Spinal cord (tissue), 10 donors: ENCODE results near the gene SYNE1. TPM values are rescaled to one million over a fixed set of nuclear protein-coding genes. Genes with fewer than 3 reads are reported as not detected.

Source experiments
- DNase-seq, 6 donors: peaks; one replicate each; pipeline versions ENCODE4 v3.0.0 to v3.0.0-alpha.2; 2013 to 2015; ENCODE audit warnings: low spot score in 6 of 6, low read depth in 4 of 6
- H3K27ac ChIP-seq: one replicate; pipeline ENCODE4 v1.5.1; 2013; ENCODE audit warnings: low read depth, low read length, control low read depth
- H3K27me3 ChIP-seq: one replicate; pipeline ENCODE4 v1.6.1; 2013; ENCODE audit warnings: low read length; ENCODE audit not compliant: control insufficient read depth, insufficient read depth
- H3K36me3 ChIP-seq: one replicate; pipeline ENCODE4 v1.6.1; 2013; ENCODE audit warnings: low read length; ENCODE audit not compliant: control insufficient read depth, insufficient read depth
- H3K4me1 ChIP-seq: one replicate; pipeline ENCODE4 v1.6.1; 2013; ENCODE audit warnings: low read length; ENCODE audit not compliant: control insufficient read depth, insufficient read depth
- H3K4me3 ChIP-seq: one replicate; pipeline ENCODE4 v1.5.1; 2013; ENCODE audit warnings: low read depth, low read length, control low read depth
- H3K9me3 ChIP-seq: one replicate; pipeline ENCODE4 v1.6.1; 2013; ENCODE audit warnings: low read length; ENCODE audit not compliant: control insufficient read depth, insufficient read depth
- WGBS: methylation state at CpG from one replicate; pipeline ENCODE4 v1.1.5; 2013; ENCODE audit warnings: missing lambda C conversion rate; ENCODE audit not compliant: insufficient coverage; 5-methylcytosine and 5-hydroxymethylcytosine counted together
- polyA plus RNA-seq, 2 donors: library from polyadenylated mRNA; unstranded; fragments of 120-200 nt; gene quantifications; one replicate each; pipeline ENCODE4 v1.2.1, GENCODE V29; 2013; ENCODE audit not compliant: insufficient read length in 2 of 2
- total RNA-seq, 2 donors: library from RNA; depleted of rRNA in 1 of 2; stranded (reverse); fragments of 120-200 nt in 1 of 2; fragments of >200 nt in 1 of 2; gene quantifications; one replicate each; pipeline versions ENCODE4 v1.2.3 to v1.2.4, GENCODE V29; 2013 to 2014
- donor health status: healthy.

The SYNE1 gene
- total and polyA plus RNA-seq, 4 donors = 71.5 to 201 (median 105) TPM

DNA sequence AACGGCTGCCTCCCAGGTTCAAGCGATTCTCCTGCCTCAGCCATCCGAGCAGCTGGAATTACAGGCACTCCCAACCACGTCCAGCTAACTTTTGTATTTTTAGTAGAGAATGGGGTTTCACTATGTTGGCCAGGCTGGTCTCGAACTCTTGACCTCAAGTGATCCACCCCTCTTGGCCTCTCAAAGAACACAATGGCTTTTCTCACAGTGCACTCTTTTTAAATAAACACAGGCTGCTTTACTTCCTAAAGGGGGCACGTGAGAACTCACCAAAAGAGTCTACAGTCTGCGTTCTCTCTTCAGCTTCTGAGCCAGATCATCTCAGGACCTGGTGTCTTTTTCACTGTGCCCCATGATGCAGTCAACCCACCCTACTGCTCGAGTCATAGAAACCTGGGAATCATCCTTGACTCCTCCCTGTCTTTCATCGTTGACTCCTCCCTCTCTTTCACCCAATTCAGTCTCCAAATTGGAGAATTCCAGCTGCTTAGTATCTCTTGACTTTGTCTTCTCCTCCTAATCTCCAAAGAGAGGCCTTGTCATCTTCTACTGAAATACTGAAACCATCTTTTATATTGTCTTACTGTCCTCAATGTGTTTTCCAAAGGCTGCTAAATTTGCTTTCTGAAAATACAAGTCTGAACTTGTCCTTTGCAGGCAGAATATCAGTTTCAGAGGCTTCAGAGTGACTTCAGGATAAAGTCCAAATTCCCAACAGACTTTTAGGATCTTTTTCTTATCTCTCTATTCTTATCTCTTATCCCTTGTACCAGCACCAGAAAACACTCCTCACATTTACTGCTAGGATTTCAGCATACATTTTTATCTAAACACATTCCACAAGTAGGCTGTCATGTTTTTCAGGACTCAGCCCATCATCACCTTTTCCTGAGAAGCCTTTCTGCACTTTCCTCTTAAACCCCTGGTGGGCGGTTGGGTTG is 323.4 kb downstream of the SYNE1 start:
- no peak for DNase-seq
- Histone ChIP-seq H3K27me3 (no peaks in the 10 kb centered on the region), H3K4me3 (no peak overlapping the region), H3K36me3 (peaks cover 28% of the 10 kb centered on the region), H3K4me1 (no peaks in the 10 kb centered on the region), H3K9me3 (no peaks in the 10 kb centered on the region), H3K27ac (no peak overlapping the region)
- WGBS = 82% methylated on average over 8 of the region's 10 CpGs

DNA sequence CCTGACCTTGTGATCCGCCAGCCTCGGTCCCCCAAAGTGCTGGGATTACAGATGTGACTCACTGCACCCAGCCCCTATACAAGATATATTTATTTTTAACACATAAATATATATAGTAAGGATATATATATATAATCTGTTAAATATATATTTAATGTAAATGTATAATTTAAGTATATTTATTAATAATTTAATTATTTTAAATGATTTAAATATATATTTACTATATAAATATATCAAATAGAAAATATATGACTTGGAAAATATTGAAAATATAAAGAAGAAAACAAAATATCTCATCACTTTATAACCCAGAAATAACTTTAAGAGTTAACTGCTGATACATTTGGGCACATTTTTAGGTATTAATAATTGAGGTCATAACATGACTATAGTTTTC is 324.7 kb downstream of the SYNE1 start:
- H3K27ac ChIP-seq = no peak overlapping the region
- WGBS = no CpG with 5 or more reads among the region's 2 CpGs
- DNase-seq = no peak
- H3K36me3 ChIP-seq = peaks cover 27% of the 10 kb centered on the region
- no peaks in the 10 kb centered on the region for H3K27me3 ChIP-seq
- H3K4me1 ChIP-seq = no peaks in the 10 kb centered on the region
- H3K4me3 ChIP-seq = no peak overlapping the region
- H3K9me3 ChIP-seq = no peaks in the 10 kb centered on the region

DNA sequence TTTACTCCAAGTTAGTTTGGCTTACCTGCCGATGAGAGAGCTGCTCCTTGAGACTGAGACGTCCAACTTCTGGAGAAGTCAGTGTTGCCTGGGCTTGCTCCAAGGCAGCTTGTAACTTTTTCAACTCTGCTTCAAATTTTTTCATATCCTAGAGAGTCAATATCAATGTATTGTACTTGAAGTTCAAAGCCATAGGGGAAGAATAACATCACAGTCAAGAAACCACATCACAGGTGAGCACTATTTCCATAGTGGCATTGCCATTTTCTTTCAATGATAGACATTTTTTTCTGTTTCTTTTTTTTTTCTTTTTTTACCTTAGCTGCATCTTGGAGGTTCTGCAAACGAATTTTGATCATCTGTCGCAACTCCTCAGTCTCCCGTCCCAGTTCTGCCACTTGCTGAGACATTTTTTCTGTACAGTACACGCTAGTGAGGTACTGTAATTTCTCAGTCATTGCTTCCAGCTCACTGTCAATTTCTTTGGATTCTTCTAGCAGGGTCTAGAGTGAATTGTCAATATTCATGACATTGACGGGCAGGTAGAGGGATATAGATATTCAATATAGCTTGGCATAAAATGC is 326.7 kb downstream of the SYNE1 start:
- Histone ChIP-seq H3K4me1 (no peaks in the 10 kb centered on the region), H3K27ac (no peak overlapping the region), H3K9me3 (no peaks in the 10 kb centered on the region), H3K36me3 (peaks cover 17% of the 10 kb centered on the region), H3K27me3 (no peaks in the 10 kb centered on the region), H3K4me3 (no peak overlapping the region)
- 89% methylated on average over 4 of the region's 7 CpGs for WGBS
- DNase-seq = no peak

DNA sequence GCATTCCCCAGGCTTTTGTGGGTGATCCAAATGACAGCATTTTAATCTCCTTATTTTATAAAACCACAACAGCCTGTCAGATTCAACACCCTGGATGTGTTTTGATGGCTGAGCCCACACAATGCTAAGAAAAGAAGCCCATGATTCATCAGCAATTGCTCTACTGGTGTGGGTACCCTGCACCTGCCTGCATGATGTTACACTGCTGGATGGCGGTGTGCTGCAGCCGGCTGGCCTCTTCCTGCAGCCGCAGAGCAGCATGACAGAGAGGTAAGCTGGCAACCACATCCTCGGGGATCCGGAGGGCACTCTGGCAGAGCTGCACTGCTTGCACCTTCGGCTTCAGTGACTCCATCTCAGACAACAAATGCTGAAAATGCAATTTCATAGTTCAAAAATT is 327.5 kb downstream of the SYNE1 start:
- peak in 1 of 6 donors; percentile 22 for DNase-seq
- Histone ChIP-seq H3K4me3 (no peak overlapping the region), H3K9me3 (no peaks in the 10 kb centered on the region), H3K27me3 (no peaks in the 10 kb centered on the region), H3K27ac (no peak overlapping the region), H3K4me1 (no peaks in the 10 kb centered on the region), H3K36me3 (peaks cover 17% of the 10 kb centered on the region)
- WGBS = 60% methylated on average over 3 of the region's 6 CpGs

DNA sequence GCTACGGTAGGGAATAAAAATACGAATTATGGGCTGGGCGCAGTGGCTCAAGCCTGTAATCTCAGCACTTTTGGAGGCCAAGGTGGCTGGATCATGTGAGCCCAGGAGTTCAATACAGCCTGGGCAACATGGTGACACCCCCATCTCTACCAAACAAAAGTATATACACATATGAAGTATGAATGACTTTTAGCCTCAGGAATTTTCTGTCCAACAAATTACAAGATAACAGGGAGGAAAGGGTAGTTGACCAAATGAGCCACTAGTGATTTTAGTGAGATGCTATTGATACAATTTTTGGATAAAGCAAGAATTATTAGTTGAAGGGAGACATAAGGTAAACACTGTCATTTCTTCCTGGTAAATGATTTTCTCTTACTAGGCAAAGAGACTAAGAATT is 328.2 kb downstream of the SYNE1 start:
- Histone ChIP-seq H3K27me3 (no peaks in the 10 kb centered on the region), H3K4me1 (no peaks in the 10 kb centered on the region), H3K9me3 (no peaks in the 10 kb centered on the region), H3K27ac (no peak overlapping the region), H3K36me3 (peaks cover 15% of the 10 kb centered on the region), H3K4me3 (no peak overlapping the region)
- no peak for DNase-seq
- WGBS = no CpG with 5 or more reads among the region's 3 CpGs

DNA sequence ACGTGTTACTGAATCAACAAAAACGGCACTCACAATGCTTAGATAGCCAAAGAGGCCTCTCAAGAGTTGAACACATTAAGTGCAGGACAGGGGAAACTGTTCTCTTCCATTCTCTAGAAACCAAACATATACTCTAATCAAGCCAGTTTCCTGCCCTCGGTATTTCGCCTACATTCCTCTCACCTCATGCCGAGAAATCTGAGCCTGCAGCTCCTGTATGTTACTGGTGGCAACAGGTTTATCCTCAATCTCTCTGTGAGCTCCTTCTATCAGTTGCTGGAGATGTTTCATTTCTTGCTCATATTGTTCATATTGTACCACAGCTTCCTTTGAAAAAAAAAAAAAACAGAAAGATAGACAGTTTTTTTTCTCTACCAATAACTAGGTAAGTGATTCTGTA is 328.9 kb downstream of the SYNE1 start:
- no peaks in the 10 kb centered on the region for H3K4me1 ChIP-seq
- peaks cover 13% of the 10 kb centered on the region for H3K36me3 ChIP-seq
- WGBS = 85% methylated on average over 2 of the region's 5 CpGs
- no peak overlapping the region for H3K27ac ChIP-seq
- no peak overlapping the region for H3K4me3 ChIP-seq
- DNase-seq = no peak
- no peaks in the 10 kb centered on the region for H3K9me3 ChIP-seq
- no peaks in the 10 kb centered on the region for H3K27me3 ChIP-seq

DNA sequence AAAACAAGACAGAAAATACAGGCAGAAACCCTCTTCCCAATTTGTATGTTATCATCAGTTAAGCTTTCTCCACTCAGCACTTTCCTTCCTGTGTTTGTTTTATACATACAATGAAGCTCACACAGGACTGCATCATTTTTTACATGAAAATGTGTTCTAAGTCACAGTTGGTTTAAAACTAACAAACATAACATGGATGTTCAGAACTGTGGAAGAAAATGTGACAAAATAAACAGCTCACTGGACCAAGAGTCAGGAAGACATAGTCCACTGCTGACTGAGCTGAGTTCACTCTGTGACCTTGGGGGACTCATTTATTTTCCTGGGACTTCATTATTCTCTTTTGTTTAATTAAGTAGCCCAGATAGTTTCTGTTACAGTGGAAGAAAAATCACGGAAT is 331.5 kb downstream of the SYNE1 start:
- Histone ChIP-seq H3K27ac (no peak overlapping the region), H3K4me3 (no peak overlapping the region), H3K27me3 (no peaks in the 10 kb centered on the region), H3K4me1 (no peaks in the 10 kb centered on the region), H3K9me3 (no peaks in the 10 kb centered on the region), H3K36me3 (peaks cover 12% of the 10 kb centered on the region)
- no peak for DNase-seq
- WGBS = no CpG with 5 or more reads among the region's 1 CpG

DNA sequence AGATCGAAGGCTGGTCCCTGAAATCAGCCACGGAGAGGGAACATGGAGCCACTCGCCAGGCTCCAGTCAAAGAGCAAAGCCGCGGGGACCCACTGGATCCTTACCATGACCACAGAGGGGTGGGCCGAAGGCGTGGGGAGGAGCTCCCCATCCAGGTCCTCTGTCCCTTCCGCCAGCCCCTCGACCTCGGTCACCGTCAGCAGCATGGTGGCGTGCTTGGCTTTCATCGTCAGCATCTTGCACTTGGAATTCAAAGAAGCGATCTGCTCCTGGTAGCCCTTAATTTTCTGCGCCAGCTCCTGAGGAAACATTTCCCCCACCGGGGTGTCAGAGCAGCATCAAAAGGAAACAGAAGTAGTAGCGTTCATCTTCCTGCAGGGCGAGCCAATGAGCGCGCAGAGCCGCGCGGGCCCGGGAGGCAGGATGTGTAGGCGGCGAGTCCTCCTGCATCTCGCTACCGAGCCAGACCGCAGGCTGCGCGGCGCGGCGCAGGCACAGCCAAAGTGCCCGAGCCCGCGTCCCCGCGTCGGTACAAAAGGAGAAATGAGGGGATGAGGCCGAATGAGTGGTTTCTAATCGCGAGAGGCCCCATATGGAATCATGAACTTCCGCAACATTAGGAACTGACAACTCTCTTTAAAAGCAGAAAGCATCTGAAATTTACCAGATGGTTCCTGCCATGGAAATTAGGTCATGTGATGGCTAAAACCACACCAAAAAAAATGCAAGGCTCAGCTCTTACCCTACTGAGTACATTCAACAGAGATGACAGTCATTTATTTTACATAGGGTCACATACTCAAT is 335.2 kb downstream of the SYNE1 start:
- H3K36me3 ChIP-seq = peaks cover 3% of the 10 kb centered on the region
- no peaks in the 10 kb centered on the region for H3K27me3 ChIP-seq
- WGBS = under 1% methylated on average over 44 of the region's 44 CpGs
- peak; percentile 80 to 97 (median 86) for DNase-seq
- H3K4me1 ChIP-seq = no peaks in the 10 kb centered on the region
- H3K9me3 ChIP-seq = no peaks in the 10 kb centered on the region
- H3K27ac ChIP-seq = peak overlapping the region; percentile 94
- H3K4me3 ChIP-seq = peak overlapping the region; percentile 83

DNA sequence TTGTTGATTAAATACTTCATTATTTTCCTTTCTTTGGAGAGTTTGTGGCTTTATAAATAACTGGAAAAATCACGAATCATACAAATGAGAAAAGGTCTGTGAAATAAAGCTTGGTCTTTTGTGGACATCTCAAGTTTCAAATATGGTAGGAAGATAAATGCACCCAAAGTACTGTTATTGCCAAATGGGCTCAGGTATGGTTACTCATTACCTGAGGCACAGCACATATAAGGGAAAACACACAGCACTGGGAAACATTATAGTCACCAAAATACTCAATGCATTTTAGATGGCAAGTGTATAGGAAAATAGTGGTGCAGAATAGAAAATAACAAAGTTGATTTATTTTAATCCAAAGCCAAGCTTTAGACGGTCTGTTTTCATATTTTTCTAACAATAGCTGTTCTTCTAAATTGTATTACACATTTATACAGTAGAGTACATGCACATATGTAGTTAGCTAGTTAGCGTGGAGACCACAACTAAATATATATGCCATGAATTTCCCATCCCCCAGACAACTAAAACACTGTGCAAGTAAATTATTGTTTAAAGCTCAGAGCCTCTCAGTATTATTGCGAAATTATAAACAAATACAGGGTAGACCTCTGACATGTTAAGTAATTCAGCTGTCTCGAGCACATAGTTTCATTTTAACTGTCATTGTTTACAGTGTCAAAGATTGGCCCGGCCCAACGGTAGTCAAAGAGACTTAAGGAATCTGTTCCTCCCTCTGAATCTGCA is 336.0 kb downstream of the SYNE1 start:
- peak overlapping the region; percentile 83 for H3K4me3 ChIP-seq
- no peaks in the 10 kb centered on the region for H3K27me3 ChIP-seq
- H3K9me3 ChIP-seq = no peaks in the 10 kb centered on the region
- peak in 1 of 6 donors; percentile 32 for DNase-seq
- H3K36me3 ChIP-seq = no peaks in the 10 kb centered on the region
- 0% methylated on average over 3 of the region's 7 CpGs for WGBS
- peak overlapping the region; percentile 94 for H3K27ac ChIP-seq
- no peaks in the 10 kb centered on the region for H3K4me1 ChIP-seq
